WTC11 (cell line): ENCODE results near the gene ADD1. TPM values are rescaled to one million over a fixed set of nuclear protein-coding genes. Genes with fewer than 3 reads are reported as not detected.

Source experiments
- ATAC-seq: fragments of 200-7000 bp; cut with Tn5 transposase; 2 replicates; pipeline ENCODE4 v1.10.0; 2021; ENCODE audit warnings: mild to moderate bottlenecking, moderate library complexity
- CTCF ChIA-PET: fragments of 300-600 bp; sonication (Branson Sonifier 250); formaldehyde crosslinking; loops from one replicate; lab custom pipeline; 2021; ENCODE audit warnings: antibody characterized with exemption; lab: Charles Lee
- POLR2A ChIA-PET: fragments of 350-600 bp; sonication (Branson Sonifier 250); formaldehyde crosslinking; loops from one replicate; lab custom pipeline; 2021; ENCODE audit warnings: antibody characterized with exemption; lab: Charles Lee
- DNase-seq: peaks from one replicate; pipeline ENCODE4 v3.0.0; 2021; ENCODE audit warnings: low spot score
- H3K27ac Mint-ChIP-seq: 2 replicates; pipeline ENCODE4 v1.8.0; 2021; ENCODE audit warnings: mixed read lengths
- H3K27me3 Mint-ChIP-seq: 2 replicates; pipeline ENCODE4 v1.8.0; 2021; ENCODE audit warnings: low read depth, mild to moderate bottlenecking, moderate library complexity, mixed read lengths
- H3K36me3 Mint-ChIP-seq: 2 replicates; pipeline ENCODE4 v1.8.0; 2021; ENCODE audit warnings: mixed read lengths
- H3K4me1 Mint-ChIP-seq: 2 replicates; pipeline ENCODE4 v1.8.0; 2022; ENCODE audit warnings: mixed read lengths
- H3K4me3 Mint-ChIP-seq: 2 replicates; pipeline ENCODE4 v1.8.0; 2021; ENCODE audit warnings: mild to moderate bottlenecking, moderate library complexity, mixed read lengths
- H3K9me3 Mint-ChIP-seq: 2 replicates; pipeline ENCODE4 v1.8.0; 2021; ENCODE audit warnings: mixed read lengths
- CDX4 ChIP-seq: fragments of 250-450 bp; sonication (Bioruptor Pico); IDR thresholded peaks from 2 replicates; pipeline ENCODE4 v1.9.0; 2021; ENCODE audit warnings: moderate library complexity, mild to moderate bottlenecking, inconsistent platforms, borderline replicate concordance
- ELF4 ChIP-seq: sonication (generic); formaldehyde crosslinking; IDR thresholded peaks from 2 replicates; pipeline ENCODE4 v1.8.1; 2022; ENCODE audit warnings: low read depth, mild to moderate bottlenecking, moderate library complexity, missing genetic modification reagents
- GTF2I ChIP-seq: fragments of 250-450 bp; sonication (Bioruptor Pico); conservative IDR thresholded peaks from 2 replicates; pipeline ENCODE4 v1.4.0; 2021; ENCODE audit warnings: mild to moderate bottlenecking
- MXD4 ChIP-seq: fragments of 250-450 bp; sonication (Bioruptor Pico); IDR thresholded peaks from 2 replicates; pipeline ENCODE4 v1.8.0; 2021; ENCODE audit warnings: mild to moderate bottlenecking, moderate library complexity, borderline replicate concordance
- NFYB ChIP-seq: sonication (generic); formaldehyde crosslinking; conservative IDR thresholded peaks from 2 replicates; pipeline ENCODE4 v1.8.0; 2022; ENCODE audit warnings: low read depth, missing genetic modification reagents
- NR2C2 ChIP-seq: sonication (generic); formaldehyde crosslinking; IDR thresholded peaks from 2 replicates; pipeline ENCODE4 v1.8.0; 2022; ENCODE audit warnings: mild to moderate bottlenecking, missing genetic modification reagents
- NR3C1 ChIP-seq: sonication (generic); formaldehyde crosslinking; conservative IDR thresholded peaks from 2 replicates; pipeline ENCODE4 v1.8.1; 2023; ENCODE audit warnings: low read depth, mild to moderate bottlenecking, missing genetic modification reagents
- PRRX2 ChIP-seq: fragments of 250-450 bp; sonication (Bioruptor Pico); IDR thresholded peaks from 2 replicates; pipeline ENCODE4 v1.8.0; 2021; ENCODE audit warnings: mild to moderate bottlenecking
- SMAD3 ChIP-seq: sonication (generic); formaldehyde crosslinking; IDR thresholded peaks from 2 replicates; pipeline ENCODE4 v1.8.0; 2022; ENCODE audit warnings: missing genetic modification reagents, mild to moderate bottlenecking, borderline replicate concordance
- ZBTB43 ChIP-seq: sonication (generic); formaldehyde crosslinking; IDR thresholded peaks from 2 replicates; pipeline ENCODE4 v1.8.1; 2023; ENCODE audit warnings: mild to moderate bottlenecking, missing genetic modification reagents
- ZNF317 ChIP-seq: sonication (generic); formaldehyde crosslinking; IDR thresholded peaks from 2 replicates; pipeline ENCODE4 v1.8.1; 2023; ENCODE audit warnings: low read depth, mild to moderate bottlenecking, moderate library complexity, missing genetic modification reagents, borderline replicate concordance
- total RNA-seq: library from RNA; stranded (reverse); gene quantifications from 3 replicates; pipeline ENCODE4 v1.2.3, GENCODE V29; 2021
- TF ChIP-seq, protein P1 (sequence below): fragments of 250-450 bp; sonication (Bioruptor Pico); IDR thresholded peaks from 2 replicates; pipeline ENCODE4 v1.9.0; 2021; ENCODE audit warnings: mild to moderate bottlenecking
- TF ChIP-seq, protein P2 (sequence below): sonication (generic); formaldehyde crosslinking; IDR thresholded peaks from 2 replicates; pipeline ENCODE4 v1.8.1; 2022; ENCODE audit warnings: mild to moderate bottlenecking, missing genetic modification reagents, moderate library complexity, borderline replicate concordance
- TF ChIP-seq, protein P3 (sequence below): sonication (generic); formaldehyde crosslinking; IDR thresholded peaks from 2 replicates; pipeline ENCODE4 v1.8.0; 2022; ENCODE audit warnings: mild to moderate bottlenecking, missing genetic modification reagents
- TF ChIP-seq, protein P4 (sequence below): sonication (generic); formaldehyde crosslinking; IDR thresholded peaks from 2 replicates; pipeline ENCODE4 v1.8.1; 2023; ENCODE audit warnings: mild to moderate bottlenecking, missing genetic modification reagents
- TF ChIP-seq, protein P5 (sequence below): sonication (generic); formaldehyde crosslinking; conservative IDR thresholded peaks from 2 replicates; pipeline ENCODE4 v1.8.1; 2023; ENCODE audit warnings: mild to moderate bottlenecking, low read depth, missing genetic modification reagents, moderate library complexity
- TF ChIP-seq, protein P6 (sequence below): fragments of 250-450 bp; sonication (Bioruptor Pico); IDR thresholded peaks from 2 replicates; pipeline ENCODE4 v2.1.2; 2022; ENCODE audit warnings: mild to moderate bottlenecking, moderate library complexity

ADD1 gene
- total RNA-seq, 1 experiment from 2014 or later = 178 TPM

- TF ChIP-seq ELF4 (CRISPR knock-in tag) = no peak
- TF ChIP-seq NR3C1 (CRISPR knock-in tag) = no peak
- TF ChIP-seq GTF2I = no peak
- TF ChIP-seq, protein P1, sequence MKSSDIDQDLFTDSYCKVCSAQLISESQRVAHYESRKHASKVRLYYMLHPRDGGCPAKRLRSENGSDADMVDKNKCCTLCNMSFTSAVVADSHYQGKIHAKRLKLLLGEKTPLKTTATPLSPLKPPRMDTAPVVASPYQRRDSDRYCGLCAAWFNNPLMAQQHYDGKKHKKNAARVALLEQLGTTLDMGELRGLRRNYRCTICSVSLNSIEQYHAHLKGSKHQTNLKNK (CRISPR knock-in tag) = no peak
- no peak for TF ChIP-seq CDX4
- TF ChIP-seq, protein P2, sequence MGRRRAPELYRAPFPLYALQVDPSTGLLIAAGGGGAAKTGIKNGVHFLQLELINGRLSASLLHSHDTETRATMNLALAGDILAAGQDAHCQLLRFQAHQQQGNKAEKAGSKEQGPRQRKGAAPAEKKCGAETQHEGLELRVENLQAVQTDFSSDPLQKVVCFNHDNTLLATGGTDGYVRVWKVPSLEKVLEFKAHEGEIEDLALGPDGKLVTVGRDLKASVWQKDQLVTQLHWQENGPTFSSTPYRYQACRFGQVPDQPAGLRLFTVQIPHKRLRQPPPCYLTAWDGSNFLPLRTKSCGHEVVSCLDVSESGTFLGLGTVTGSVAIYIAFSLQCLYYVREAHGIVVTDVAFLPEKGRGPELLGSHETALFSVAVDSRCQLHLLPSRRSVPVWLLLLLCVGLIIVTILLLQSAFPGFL (CRISPR knock-in tag) = no peak
- TF ChIP-seq PRRX2 (CRISPR knock-in tag) = no peak
- TF ChIP-seq, protein P3, sequence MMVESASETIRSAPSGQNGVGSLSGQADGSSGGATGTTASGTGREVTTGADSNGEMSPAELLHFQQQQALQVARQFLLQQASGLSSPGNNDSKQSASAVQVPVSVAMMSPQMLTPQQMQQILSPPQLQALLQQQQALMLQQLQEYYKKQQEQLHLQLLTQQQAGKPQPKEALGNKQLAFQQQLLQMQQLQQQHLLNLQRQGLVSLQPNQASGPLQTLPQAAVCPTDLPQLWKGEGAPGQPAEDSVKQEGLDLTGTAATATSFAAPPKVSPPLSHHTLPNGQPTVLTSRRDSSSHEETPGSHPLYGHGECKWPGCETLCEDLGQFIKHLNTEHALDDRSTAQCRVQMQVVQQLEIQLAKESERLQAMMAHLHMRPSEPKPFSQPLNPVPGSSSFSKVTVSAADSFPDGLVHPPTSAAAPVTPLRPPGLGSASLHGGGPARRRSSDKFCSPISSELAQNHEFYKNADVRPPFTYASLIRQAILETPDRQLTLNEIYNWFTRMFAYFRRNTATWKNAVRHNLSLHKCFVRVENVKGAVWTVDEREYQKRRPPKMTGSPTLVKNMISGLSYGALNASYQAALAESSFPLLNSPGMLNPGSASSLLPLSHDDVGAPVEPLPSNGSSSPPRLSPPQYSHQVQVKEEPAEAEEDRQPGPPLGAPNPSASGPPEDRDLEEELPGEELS (CRISPR knock-in tag) = no peak
- TF ChIP-seq MXD4 (CRISPR knock-in tag) = no peak
- TF ChIP-seq, protein P4, sequence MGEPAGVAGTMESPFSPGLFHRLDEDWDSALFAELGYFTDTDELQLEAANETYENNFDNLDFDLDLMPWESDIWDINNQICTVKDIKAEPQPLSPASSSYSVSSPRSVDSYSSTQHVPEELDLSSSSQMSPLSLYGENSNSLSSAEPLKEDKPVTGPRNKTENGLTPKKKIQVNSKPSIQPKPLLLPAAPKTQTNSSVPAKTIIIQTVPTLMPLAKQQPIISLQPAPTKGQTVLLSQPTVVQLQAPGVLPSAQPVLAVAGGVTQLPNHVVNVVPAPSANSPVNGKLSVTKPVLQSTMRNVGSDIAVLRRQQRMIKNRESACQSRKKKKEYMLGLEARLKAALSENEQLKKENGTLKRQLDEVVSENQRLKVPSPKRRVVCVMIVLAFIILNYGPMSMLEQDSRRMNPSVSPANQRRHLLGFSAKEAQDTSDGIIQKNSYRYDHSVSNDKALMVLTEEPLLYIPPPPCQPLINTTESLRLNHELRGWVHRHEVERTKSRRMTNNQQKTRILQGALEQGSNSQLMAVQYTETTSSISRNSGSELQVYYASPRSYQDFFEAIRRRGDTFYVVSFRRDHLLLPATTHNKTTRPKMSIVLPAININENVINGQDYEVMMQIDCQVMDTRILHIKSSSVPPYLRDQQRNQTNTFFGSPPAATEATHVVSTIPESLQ (CRISPR knock-in tag) = no peak
- TF ChIP-seq, all 79 proteins: peak for 0
Observed at GRCh38 chr4:2865196-2865780, 21.6 kb downstream of the ADD1 start (continued).

- ATAC-seq (no peak), DNase-seq (no peak)
- POLR2A ChIA-PET = no interaction called here
- no peak overlapping the region for H3K4me3 Mint-ChIP-seq
- peaks cover 3% of the 10 kb centered on the region; the same call in 1 of the 2 replicates for H3K36me3 Mint-ChIP-seq
- no peaks in the 10 kb centered on the region for H3K27me3 Mint-ChIP-seq
- H3K4me1 Mint-ChIP-seq = peaks cover 80% of the 10 kb centered on the region
- H3K27ac Mint-ChIP-seq = peak overlapping the region; percentile 30; the same call in 1 of the 2 replicates
- H3K9me3 Mint-ChIP-seq = no peaks in the 10 kb centered on the region
- TF ChIP-seq NFYB (CRISPR knock-in tag) (no peak), ZBTB43 (no peak), SMAD3 (CRISPR knock-in tag) (no peak), ZNF317 (CRISPR knock-in tag) (no peak), NR2C2 (CRISPR knock-in tag) (no peak)
- TF ChIP-seq, protein P5, sequence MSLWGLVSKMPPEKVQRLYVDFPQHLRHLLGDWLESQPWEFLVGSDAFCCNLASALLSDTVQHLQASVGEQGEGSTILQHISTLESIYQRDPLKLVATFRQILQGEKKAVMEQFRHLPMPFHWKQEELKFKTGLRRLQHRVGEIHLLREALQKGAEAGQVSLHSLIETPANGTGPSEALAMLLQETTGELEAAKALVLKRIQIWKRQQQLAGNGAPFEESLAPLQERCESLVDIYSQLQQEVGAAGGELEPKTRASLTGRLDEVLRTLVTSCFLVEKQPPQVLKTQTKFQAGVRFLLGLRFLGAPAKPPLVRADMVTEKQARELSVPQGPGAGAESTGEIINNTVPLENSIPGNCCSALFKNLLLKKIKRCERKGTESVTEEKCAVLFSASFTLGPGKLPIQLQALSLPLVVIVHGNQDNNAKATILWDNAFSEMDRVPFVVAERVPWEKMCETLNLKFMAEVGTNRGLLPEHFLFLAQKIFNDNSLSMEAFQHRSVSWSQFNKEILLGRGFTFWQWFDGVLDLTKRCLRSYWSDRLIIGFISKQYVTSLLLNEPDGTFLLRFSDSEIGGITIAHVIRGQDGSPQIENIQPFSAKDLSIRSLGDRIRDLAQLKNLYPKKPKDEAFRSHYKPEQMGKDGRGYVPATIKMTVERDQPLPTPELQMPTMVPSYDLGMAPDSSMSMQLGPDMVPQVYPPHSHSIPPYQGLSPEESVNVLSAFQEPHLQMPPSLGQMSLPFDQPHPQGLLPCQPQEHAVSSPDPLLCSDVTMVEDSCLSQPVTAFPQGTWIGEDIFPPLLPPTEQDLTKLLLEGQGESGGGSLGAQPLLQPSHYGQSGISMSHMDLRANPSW (CRISPR knock-in tag) = no peak
- TF ChIP-seq, protein P6, sequence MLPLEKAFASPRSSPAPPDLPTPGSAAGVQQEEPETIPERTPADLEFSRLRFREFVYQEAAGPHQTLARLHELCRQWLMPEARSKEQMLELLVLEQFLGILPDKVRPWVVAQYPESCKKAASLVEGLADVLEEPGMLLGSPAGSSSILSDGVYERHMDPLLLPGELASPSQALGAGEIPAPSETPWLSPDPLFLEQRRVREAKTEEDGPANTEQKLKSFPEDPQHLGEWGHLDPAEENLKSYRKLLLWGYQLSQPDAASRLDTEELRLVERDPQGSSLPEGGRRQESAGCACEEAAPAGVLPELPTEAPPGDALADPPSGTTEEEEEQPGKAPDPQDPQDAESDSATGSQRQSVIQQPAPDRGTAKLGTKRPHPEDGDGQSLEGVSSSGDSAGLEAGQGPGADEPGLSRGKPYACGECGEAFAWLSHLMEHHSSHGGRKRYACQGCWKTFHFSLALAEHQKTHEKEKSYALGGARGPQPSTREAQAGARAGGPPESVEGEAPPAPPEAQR = no peak
- CTCF ChIA-PET = interaction anchor here (0.9 kb wide), 1 partner anchor 29 kb away, joined by 3 read pairs; no protein-coding TSS in a partner anchor
Observed at GRCh38 chr4:2866160-2866861, 22.7 kb downstream of the ADD1 start.
